GM19043 (cell line): ENCODE measurements around the gene ANO10.
"Not testable (repeated sequence)": the region's sequence is repeated elsewhere in the genome, so short reads cannot be mapped to it uniquely, and the experiment has no call there.

Experiments
- ATAC-seq: cut with Tn5 transposase; IDR thresholded peaks from one replicate; pipeline ENCODE4 v1.9.1; 2021; ENCODE audit warnings: low read depth; ENCODE audit not compliant: unreplicated experiment

Gene ANO10

DNA sequence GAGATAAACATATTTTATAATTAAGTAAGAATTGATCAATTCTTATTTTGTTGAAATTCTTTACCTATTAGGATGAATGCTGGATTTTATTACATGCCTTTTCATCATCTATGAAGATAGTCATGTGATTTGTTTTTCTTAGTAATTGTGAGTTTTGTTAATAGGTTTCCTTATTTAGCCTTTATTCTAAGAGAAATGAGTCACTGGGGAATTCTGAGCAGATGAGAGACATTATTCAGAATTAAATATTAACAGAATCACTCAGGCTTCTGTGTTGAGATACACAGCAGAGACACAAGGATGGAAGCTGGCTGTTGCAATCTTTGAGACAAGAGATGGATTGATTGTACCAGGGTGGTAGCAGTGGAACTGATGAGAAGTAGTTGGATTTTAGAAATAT, 7.4 kb upstream of the ANO10 start:
- no peak for ATAC-seq

DNA sequence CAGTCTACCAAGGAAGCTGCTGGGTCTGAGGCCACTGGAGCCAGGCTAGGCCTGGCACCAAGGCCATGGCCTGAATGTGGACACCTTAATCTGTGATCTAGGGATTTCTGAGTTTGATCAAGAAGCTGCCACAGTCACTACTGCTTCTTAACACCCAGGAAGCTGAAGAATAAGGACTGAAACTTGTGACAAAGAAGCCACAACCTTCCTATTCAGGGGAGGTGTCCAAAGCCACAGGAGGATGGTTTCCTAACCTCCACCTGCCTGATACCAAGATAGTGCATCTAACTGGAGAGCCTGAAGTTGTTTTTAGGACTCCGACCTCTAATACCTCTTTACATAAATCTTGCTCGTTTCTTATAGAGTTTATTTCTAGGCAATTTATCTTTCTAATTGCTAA, 5.5 kb upstream of the ANO10 start:
- ATAC-seq: no peak

DNA sequence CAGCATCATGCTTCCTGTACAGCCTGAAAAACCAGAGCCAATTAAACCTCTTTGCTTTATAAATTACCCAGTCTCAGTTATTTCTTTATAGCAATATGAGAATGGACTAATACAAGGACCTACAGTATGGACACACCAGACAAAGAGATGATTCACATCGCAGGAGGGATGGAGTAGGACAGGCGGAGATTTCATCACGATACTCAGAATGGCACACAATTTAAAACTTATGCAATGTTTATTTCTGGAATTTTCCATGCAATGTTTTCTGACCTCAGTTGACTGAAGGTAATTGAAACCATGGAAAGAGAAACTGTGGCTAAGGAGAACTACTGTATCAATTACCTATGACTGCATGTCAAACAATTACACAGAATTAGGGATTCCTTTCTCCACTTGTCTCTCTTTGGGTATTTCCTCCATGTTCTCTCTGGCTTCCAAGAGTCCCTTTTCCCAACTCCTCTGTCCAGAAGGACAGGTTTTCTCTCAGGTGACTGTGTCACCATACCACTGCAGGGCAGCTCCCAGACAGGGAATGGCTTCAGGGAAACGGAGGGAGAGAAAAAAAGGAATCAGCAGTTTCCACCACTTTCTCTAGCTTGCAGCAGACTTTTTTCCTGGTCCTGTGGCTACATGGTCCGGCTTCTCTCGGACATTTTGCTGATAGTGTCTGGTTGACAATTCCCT, 3.0 kb upstream of the ANO10 start:
- no peak for ATAC-seq

DNA sequence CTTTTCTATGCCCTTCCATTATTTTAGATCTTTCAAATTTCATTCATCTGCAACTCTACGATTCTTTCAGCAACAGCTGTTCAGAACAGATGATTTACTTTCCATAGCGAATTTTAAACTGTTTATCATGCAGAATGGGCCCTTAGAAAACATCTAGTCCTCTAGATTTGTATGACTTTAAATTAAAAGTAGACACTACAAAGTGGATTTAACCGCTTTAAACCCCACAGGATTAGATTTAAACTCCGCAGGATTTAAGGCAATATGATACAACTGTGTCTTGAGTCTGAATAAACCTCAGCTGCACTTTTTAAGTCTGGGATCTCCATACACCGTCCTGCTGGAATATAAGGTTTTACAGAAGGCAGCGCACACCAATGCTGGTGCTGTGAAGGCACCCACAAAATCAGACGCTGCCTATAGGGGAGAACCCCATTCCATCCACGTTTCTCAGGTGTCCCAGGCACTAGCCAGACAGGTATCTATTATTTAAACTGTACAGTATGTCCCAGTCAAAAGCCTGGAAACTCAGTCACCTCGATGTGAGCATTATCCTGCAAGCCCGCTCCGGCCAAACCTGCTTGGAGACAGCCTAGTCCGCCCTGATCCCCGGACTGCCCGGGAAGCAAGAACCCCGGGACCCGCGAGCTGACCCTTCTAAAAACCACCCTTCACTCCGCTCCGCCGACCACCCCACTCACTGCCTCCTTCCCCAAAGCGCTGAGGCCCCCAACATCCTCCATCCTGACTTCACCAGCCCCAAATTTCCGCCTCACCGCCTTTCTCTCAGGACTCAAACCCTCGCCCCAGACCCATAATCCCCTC, 768 bp downstream of the ANO10 start:
- ATAC-seq: no peak

DNA sequence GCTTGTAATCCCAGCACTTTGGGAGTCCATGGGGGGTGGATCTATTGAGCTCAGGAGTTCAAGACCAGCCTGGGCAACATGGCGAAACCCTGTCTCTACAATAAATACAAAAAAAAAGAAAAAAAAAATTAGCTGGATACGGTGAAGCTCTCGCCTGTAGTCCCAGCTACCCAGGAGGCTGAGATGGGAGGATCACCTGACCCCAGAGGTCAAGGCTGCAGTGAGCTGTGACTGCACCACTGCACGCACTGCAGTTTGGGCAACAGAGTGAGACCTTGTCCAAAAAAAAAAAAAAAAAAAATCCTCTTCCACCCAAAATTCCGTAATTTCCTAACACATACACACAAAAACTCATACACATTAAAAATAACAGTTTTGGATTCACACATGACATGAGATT, 2.2 kb downstream of the ANO10 start:
- ATAC-seq: no peak

DNA sequence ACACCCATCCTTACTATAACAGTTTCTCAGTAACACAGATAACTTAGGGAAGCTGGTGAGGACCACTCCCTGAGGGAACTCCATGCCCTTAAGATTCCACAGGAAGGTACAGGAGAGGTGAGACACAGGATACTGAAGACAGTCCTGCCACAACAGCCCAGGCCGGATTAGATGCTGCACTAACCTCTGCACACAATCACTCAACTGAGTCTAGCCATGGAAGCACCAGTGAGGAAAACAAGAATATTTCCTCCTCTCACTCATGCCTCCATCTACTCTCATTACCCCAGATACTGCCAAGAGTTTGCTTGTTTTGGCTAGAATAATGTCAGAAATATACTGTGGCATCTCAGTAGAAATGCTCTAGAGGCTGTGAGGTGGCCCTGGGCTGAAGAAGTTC, 3.7 kb downstream of the ANO10 start:
- ATAC-seq: no peak

DNA sequence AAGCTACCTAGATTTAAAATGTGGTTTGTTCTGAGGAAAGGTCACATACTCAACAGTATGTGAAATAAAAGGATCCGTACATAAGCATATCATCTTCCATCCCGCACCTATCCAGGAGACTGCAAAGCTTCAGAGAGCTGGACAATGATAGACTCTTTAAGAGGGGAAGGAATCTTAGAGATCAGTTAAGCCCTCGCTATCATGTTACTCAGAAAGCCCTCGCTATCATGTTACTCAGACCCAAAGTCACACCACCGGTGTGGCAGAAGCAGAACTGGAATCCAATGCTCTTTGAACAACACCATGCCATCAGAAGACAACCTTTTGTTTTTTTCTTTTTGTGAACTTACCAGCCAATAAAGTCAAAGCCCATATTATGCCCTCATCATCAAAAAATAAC, 5.8 kb downstream of the ANO10 start:
- no peak for ATAC-seq

DNA sequence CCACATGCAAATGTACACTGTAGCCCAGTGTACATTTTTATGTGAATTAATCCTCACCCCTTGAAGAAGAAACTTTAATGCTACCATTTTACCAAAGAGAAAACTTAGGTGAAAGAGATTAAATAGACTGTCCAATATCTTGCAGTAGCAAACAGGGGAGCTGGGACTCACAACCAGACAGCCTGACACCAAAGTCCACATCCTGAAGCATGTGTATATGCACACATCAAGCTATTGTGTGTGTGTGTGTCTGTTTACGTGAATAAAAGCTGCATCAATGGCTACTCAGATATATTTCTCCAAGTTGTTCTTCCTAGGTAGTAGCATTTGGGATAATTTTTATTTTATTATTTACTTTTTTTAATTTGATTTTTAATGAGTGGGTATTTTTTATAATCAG, 6.7 kb downstream of the ANO10 start:
- ATAC-seq: no peak

DNA sequence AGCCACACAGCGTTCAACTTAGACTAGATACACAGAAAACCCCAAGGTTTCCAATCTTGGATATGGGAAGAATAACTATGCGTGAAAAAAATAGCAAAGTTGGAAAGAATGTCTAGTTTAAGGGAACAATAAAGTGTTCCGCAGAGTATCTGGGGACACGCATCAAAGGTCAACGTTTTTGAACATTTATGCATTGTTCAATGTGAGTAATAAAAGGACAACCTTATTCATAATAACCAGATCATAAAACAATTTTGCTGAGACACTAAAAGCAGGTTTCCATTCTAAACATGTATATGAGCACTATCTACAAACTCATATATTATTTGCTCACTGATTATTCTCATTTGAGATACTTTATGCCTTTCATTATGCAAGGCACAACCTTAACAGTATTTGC, 7.8 kb downstream of the ANO10 start:
- ATAC-seq: no peak

DNA sequence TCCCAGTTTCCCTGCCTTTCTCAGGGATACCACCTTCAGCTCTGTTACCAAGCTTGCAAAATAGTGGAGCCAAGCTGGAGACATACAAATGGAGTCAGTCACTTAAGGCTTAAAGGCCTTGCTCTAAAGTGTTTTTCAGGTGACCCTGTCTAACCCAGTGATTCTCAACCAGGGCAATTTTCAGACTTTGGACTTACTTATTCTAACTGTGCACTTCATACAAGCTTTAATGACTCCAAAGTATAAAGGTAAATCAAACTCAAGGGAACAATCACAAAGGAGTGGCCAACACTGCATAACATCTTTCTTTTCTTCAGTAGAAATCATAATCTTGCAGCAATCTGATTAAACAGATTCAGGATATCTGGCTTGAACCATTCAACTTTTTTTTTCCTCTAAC, 9.4 kb downstream of the ANO10 start:
- ATAC-seq: no peak

DNA sequence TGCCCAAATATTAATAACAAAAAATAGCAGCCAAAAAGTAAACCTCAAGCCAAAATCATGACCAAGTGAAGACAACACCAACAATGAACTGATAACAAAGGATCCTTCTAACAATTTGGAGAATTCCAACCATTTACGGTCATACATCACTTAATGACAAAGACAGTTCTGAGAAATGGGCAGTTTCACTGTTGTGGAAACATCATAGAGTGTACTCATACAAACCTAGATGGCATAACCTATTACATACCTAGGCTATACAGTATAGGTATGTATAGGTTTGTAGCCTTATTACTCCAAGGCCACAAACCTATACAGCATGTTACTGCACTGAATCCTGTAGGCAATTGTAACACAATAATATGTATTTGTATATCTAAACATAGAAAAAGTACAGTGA, 12.4 kb downstream of the ANO10 start:
- no peak for ATAC-seq

DNA sequence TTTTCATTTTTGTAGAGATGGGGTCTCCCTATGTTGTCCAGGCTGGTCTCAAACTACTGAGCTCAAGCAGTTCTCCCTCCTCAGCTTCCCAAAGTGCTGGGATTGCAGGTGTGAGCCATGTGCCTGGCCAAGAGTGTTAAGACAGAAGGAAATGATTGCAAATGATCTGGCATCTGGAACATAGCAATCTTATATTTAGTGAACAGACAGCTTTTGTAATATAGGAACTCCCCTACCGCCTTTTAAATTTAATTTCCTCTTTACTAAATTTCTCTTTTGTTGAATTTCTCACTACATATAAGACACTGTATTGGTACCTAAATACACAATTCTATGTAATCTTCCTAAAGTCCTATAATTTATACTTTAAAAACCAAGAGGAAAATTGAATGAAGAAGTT, 13.1 kb downstream of the ANO10 start:
- ATAC-seq: no peak

DNA sequence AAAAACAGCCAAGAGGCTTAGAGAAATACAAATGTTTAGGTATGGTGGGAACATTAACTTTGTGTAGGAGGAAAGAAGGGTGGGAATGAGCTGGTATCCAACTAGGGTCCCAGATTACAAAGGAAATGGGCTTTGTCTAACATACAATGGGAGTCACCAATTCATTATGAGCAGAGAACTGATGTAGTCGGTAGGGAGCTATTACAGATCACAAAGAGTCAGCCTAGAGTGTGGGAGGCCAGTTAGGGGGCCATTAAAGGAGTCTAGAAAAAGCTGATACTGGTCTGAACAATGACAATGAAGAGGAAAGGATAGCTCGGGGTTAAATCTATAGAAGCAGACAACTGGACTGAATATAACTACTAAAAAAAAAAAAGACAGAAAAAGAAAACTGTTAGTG, 15.5 kb downstream of the ANO10 start:
- no peak for ATAC-seq

DNA sequence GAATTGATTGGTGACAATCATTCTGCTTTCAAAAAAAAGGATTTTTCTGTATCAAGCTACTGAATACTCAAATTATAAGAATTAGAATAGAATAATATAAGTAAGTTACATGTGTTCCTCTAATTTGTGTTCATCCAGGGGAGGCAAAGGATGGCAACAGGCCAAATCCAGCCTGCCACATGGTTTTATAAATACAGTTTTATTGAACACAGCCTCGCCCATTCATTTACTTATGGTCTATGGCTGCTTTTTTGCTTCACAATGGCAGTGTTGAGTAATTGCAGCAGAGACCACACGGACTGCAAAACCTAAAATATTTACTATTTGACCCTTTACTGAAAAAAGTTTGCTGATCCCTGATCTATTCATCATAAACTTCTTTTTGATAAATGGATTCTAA, 21.9 kb downstream of the ANO10 start:
- ATAC-seq: not testable (repeated sequence)

DNA sequence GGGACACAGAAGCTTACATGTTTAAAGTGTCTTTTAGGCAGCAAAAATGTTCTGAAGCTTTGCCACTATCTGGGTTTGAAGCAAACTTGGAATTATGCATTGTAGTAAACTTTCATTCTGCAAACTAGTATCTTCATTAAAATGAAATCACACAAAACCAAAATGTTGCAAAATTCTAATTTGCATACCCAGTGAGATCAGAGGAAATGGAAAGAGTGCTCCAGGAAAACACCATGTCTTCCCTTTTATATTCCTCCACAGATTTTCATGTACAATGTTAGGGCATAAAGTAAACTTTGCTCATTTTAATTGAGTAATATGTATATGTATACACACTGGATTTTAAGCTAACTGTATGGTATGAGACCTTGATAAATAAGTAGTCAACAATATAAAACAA, 23.9 kb downstream of the ANO10 start:
- no peak for ATAC-seq

DNA sequence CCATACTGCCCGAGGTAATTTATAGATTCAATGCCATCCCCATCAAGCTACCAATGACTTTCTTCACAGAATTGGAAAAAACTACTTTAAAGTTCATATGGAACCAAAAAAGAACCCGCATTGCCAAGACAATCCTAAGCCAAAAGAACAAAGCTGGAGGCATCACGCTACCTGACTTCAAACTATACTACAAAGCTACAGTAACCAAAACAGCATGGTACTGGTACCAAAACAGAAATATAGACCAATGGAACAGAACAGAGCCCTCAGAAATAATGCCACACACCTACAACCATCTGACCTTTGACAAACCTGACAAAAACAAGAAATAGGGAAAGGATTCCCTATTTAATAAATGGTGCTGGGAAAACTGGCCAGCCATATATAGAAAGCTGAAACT, 25.6 kb downstream of the ANO10 start:
- ATAC-seq: not testable (repeated sequence)

DNA sequence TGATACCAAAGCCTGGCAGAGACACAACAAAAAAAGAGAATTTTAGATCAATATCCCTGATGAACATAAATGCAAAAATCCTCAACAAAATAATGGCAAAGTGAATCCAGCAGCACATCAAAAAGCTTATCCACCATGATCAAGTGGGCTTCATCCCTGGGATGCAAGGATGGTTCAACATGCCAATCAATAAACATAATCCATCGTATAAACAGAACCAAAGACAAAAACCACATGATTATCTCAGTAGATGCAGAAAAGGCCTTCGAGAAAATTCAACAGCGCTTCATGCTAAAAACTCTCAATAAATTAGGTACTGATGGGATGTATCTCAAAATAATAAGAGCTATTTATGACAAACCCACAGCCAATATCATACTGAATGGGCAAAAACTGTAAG, 26.5 kb downstream of the ANO10 start:
- not testable (repeated sequence) for ATAC-seq

DNA sequence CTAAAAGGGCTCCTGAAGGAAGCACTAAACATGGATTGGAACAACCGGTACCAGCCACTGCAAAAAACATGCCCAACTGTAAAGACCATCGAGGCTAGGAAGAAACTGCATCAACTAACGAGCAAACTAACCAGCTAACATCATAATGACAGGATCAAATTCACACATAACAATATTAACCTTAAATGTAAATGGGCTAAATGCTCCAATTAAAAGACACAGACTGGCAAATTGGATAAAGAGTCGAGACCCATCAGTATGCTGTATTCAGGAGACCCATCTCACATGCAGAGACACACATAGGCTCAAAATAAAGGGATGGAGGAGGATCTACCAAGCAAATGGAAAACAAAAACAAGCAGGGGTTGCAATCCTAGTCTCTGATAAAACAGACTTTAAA, 28.2 kb downstream of the ANO10 start:
- not testable (repeated sequence) for ATAC-seq

DNA sequence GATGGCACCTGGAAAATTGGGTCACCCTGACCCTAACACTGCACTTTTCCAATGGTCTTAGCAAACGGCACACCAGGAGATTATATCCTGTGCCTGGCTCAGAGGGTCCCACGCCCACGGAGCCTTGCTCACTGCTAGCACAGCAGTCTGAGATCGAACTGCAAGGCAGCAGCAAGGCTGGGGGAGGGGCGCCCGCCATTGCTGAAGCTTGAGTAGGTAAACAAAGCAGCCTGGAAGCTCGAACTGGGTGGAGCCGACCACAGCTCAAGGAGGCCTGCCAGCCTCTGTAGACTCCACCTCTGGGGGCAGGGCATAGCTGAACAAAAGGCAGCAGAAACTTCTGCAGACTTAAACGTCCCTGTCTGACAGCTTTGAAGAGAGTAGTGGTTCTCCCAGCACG, 29.9 kb downstream of the ANO10 start:
- ATAC-seq: not testable (repeated sequence)

DNA sequence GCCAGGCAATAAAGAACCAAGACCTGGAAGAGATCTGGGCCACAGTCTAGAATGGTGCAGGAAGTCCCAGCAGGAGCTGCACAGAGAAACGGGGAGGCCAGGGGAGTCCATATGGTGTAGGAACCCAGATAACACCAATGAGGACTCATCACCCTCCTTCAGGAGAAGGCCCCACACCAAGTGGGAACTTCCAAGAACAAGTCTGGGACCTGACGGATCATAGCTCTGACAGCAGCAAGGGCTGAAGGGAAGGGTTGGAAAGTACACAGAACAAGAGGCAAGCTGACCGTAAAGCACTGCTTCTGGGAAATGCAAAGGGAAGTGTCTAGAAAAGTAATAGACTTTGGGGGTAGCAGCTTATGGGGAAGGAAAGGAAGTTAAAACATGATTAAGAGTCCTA, 34.5 kb downstream of the ANO10 start:
- ATAC-seq: no peak

DNA sequence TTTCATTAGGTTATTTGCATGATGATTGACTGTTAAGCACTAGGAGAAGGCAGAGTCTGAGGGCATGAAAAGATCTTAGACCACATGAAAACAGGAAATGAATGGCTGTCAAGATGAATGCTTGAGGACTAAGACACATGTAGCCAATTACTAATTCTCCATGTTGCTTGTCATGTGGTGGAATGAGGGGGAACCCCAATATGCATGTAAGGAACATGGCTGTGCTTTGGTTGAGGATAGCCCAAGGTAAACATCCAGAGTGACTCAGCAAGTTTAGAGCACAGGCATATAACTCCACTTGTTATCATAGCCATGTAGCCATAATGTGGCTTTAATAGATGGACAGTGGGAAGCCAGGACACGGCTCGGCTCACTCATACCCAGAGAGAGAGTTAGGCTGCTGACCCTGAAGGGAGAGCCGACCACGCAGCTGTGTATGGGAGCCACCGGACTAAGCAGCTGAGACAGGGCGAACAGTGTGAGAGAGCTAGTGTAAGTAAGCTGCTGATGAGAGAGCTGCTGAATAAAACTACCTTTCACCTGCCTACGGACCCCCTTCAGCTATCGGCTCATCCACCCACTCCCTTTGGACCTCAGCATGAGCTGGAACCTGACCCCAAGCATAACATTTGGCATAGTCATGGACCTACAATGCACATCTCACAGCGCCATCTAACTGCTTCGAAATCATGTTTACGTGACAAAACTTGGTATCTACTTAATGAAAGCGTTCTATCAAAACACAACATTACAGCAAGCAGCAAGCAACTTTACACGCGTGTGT, 37.6 kb downstream of the ANO10 start:
- ATAC-seq: no peak
